ENCODE data around the gene DES. TPM values are rescaled to one million over a fixed set of nuclear protein-coding genes. Genes with fewer than 3 reads are reported as not detected.

The DES gene
- total RNA-seq, 6 donors from 2014 or later: 39.7 to 299 (median 70.8) TPM

DNA sequence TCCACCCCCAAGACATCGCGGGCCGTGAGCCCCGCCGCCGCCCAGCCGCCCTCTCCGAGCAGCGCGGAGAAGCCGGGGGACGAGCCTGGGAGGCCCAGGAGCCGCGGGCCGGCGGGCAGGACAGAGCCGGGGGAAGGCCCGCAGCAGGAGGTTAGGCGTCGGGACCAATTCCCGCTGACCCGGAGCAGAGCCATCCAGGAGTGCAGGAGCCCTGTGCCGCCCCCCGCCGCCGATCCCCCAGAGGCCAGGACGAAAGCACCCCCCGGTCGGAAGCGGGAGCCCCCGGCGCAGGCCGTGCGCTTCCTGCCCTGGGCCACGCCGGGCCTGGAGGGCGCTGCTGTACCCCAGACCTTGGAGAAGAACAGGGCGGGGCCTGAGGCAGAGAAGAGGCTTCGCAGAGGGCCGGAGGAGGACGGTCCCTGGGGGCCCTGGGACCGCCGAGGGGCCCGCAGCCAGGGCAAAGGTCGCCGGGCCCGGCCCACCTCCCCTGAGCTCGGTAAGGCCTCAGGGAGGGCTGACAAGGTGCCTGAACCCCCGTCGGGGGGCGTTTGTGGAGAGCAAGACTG, 30.7 kb downstream of the DES start:
- H3K4me1 ChIP-seq: peaks cover 0 to 11% (median 7%) of the 10 kb centered on the region in 4 donors
- no peak overlapping the region for H3K4me3 ChIP-seq

GRCh38 chr2:219449609-219450008, 31.4 kb downstream of the DES start:
- DNase-seq (no peak), ATAC-seq (ENCODE audit: low FRiP score in 2 of 2) (no peak)
- H3K27me3 ChIP-seq: peaks cover 0 to 24% (median 10%) of the 10 kb centered on the region in 4 donors
- H3K9me3 ChIP-seq: no peaks in the 10 kb centered on the region
- WGBS, 2 donors: 75 to 82% methylated on average over 5 of the region's 5 CpGs
- H3K36me3 ChIP-seq: no peaks in the 10 kb centered on the region
- peaks cover 0 to 11% (median 7%) of the 10 kb centered on the region in 4 donors for H3K4me1 ChIP-seq
- no peak overlapping the region for H3K4me3 ChIP-seq
- no peak overlapping the region for H3K27ac ChIP-seq
- TF ChIP-seq, protein P1, sequence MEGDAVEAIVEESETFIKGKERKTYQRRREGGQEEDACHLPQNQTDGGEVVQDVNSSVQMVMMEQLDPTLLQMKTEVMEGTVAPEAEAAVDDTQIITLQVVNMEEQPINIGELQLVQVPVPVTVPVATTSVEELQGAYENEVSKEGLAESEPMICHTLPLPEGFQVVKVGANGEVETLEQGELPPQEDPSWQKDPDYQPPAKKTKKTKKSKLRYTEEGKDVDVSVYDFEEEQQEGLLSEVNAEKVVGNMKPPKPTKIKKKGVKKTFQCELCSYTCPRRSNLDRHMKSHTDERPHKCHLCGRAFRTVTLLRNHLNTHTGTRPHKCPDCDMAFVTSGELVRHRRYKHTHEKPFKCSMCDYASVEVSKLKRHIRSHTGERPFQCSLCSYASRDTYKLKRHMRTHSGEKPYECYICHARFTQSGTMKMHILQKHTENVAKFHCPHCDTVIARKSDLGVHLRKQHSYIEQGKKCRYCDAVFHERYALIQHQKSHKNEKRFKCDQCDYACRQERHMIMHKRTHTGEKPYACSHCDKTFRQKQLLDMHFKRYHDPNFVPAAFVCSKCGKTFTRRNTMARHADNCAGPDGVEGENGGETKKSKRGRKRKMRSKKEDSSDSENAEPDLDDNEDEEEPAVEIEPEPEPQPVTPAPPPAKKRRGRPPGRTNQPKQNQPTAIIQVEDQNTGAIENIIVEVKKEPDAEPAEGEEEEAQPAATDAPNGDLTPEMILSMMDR (IDR thresholded peaks at IDR 0.05): no peak
- TF ChIP-seq POLR2A (IDR thresholded peaks at IDR 0.05) (no peak), EP300 (IDR thresholded peaks at IDR 0.05) (no peak), POLR2AphosphoS5 (IDR thresholded peaks at IDR 0.05) (no peak)

More for the DNA sequence above, 30.7 kb downstream of the DES start:
- Histone ChIP-seq H3K36me3 (no peaks in the 10 kb centered on the region), H3K27me3 (peaks cover 0 to 24% (median 10%) of the 10 kb centered on the region in 4 donors), H3K27ac (no peak overlapping the region), H3K9me3 (no peaks in the 10 kb centered on the region)
- TF ChIP-seq POLR2AphosphoS5 (IDR thresholded peaks at IDR 0.05) (no peak), EP300 (IDR thresholded peaks at IDR 0.05) (no peak), POLR2A (IDR thresholded peaks at IDR 0.05) (no peak)
- TF ChIP-seq, protein P1 (IDR thresholded peaks at IDR 0.05): no peak
- ATAC-seq (ENCODE audit: low FRiP score in 2 of 2) (no peak), DNase-seq (peak in 1 of 2 donors; percentile 77)
- 6 to 19% methylated on average over 11 to 13 of the region's 51 CpGs for WGBS, 2 donors

DNA sequence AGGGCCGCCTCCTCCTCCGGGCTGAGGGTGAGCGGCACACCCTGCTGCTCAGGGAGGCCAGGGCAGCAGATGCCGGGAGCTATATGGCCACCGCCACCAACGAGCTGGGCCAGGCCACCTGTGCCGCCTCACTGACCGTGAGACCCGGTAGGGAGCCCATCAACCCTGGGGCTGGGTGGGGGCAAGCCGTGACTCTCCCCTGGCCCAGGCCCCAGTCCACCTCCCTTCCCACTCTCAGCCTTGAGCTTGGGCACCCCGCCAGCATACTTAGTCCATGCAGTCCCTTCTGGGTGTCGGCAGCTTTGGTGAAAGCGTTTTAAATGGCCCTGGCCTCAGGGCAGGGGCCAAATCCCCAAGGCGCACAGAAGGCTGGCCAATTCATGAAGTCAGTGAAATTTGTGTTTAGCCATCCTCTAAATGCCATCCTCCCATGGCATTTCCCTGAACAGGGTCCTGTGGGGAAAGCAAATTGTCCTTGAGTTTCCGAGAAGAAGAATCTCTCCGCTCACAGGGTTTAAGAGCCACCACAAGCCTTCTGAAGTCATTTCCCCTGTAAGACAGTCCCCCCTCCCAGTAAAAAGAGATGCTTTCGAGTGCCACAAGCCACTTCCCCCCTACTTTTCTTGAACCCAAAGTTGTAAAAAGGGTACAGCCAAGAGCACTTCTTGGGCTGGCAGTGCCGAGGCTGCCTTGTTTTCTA, 33.6 kb downstream of the DES start:
- H3K36me3 ChIP-seq: no peaks in the 10 kb centered on the region
- H3K27me3 ChIP-seq: peaks cover 0 to 24% (median 10%) of the 10 kb centered on the region in 4 donors
- peaks cover 0 to 11% (median 7%) of the 10 kb centered on the region in 4 donors for H3K4me1 ChIP-seq
- TF ChIP-seq POLR2A (IDR thresholded peaks at IDR 0.05): no peak
- TF ChIP-seq EP300 (IDR thresholded peaks at IDR 0.05): no peak
- TF ChIP-seq, protein P1 (IDR thresholded peaks at IDR 0.05): no peak
- TF ChIP-seq POLR2AphosphoS5 (IDR thresholded peaks at IDR 0.05): no peak
- H3K27ac ChIP-seq: peak overlapping the region in 1 of 4 donors; percentile 54
- no peaks in the 10 kb centered on the region for H3K9me3 ChIP-seq
- 71 to 85% methylated on average over 9 to 10 of the region's 18 CpGs for WGBS, 2 donors
- H3K4me3 ChIP-seq: no peak overlapping the region
- no peak for ATAC-seq (ENCODE audit: low FRiP score in 2 of 2)
- DNase-seq: peak in 1 of 2 donors; percentile 81

GRCh38 chr2:219452361-219453317, 34.5 kb downstream of the DES start:
- Histone ChIP-seq H3K36me3 (no peaks in the 10 kb centered on the region), H3K9me3 (no peaks in the 10 kb centered on the region), H3K27ac (no peak overlapping the region), H3K4me1 (peaks cover 0 to 11% (median 7%) of the 10 kb centered on the region in 4 donors), H3K27me3 (peaks cover 0 to 17% (median 8%) of the 10 kb centered on the region in 4 donors), H3K4me3 (no peak overlapping the region)
- ATAC-seq (ENCODE audit: low FRiP score in 2 of 2): peak in 1 of 2 donors; percentile 83
- TF ChIP-seq, protein P1 (IDR thresholded peaks at IDR 0.05): no peak
- TF ChIP-seq EP300 (IDR thresholded peaks at IDR 0.05) (no peak), POLR2A (IDR thresholded peaks at IDR 0.05) (no peak), POLR2AphosphoS5 (IDR thresholded peaks at IDR 0.05) (no peak)
- DNase-seq: no peak
- 71 to 81% methylated on average over 22 to 23 of the region's 23 CpGs for WGBS, 2 donors
